Fibroblast of skin of abdomen (primary cell): Measurements from ENCODE around the gene SLC6A8.
"Not testable (repeated sequence)": the region's sequence is repeated elsewhere in the genome, so short reads cannot be mapped to it uniquely, and the experiment has no call there.

Experiments used
- DNase-seq: peaks from one replicate; pipeline ENCODE4 v3.0.0-alpha.2; 2013

The SLC6A8 gene

GRCh38 chrX:153709726-153710674 lies 22.3 kb downstream of the SLC6A8 start:
- no peak for DNase-seq

- DNase-seq = no peak
Measured at GRCh38 chrX:153714256-153714655, 26.5 kb downstream of the SLC6A8 start.

GRCh38 chrX:153717445-153717844 lies 29.7 kb downstream of the SLC6A8 start:
- DNase-seq = no peak

GRCh38 chrX:153719238-153719637 lies 31.5 kb downstream of the SLC6A8 start:
- no peak for DNase-seq

GRCh38 chrX:153719701-153720100 lies 32.0 kb downstream of the SLC6A8 start:
- DNase-seq = no peak

- no peak for DNase-seq
Measured at GRCh38 chrX:153722704-153723350, 35.1 kb downstream of the SLC6A8 start.

GRCh38 chrX:153723351-153724251 lies 35.9 kb downstream of the SLC6A8 start:
- peak; percentile 29 for DNase-seq

GRCh38 chrX:153724252-153725038 lies 36.7 kb downstream of the SLC6A8 start, which contains the start of the genes ABCD1 and BCAP31:
ABCD1 (plus strand) TSS chrX:153724856; CDS start chrX:153725267, 411 bp downstream.
BCAP31 (minus strand) TSS chrX:153724387; CDS start chrX:153723244, 1,143 bp downstream.
- peak; percentile 88 for DNase-seq

GRCh38 chrX:153725039-153725831 lies 37.5 kb downstream of the SLC6A8 start:
- DNase-seq = no peak

GRCh38 chrX:153725832-153726285 lies 38.1 kb downstream of the SLC6A8 start:
- DNase-seq = no peak

- DNase-seq = peak; percentile 13
Measured at GRCh38 chrX:153726286-153727122, 38.8 kb downstream of the SLC6A8 start.

GRCh38 chrX:153727123-153727931 lies 39.6 kb downstream of the SLC6A8 start:
- no peak for DNase-seq

GRCh38 chrX:153728095-153728494 lies 40.4 kb downstream of the SLC6A8 start:
- DNase-seq = no peak

GRCh38 chrX:153728951-153729631 lies 41.4 kb downstream of the SLC6A8 start:
- no peak for DNase-seq

GRCh38 chrX:153730115-153730514 lies 42.4 kb downstream of the SLC6A8 start:
- DNase-seq = not testable (repeated sequence)

GRCh38 chrX:153731117-153731844 lies 43.6 kb downstream of the SLC6A8 start:
- no peak for DNase-seq

- no peak for DNase-seq
Measured at GRCh38 chrX:153731845-153732215, 44.1 kb downstream of the SLC6A8 start.

- no peak for DNase-seq
Measured at GRCh38 chrX:153732401-153732800, 44.7 kb downstream of the SLC6A8 start.
